ENCODE results near the gene ZNF76. TPM values are rescaled to one million over a fixed set of nuclear protein-coding genes. Genes with fewer than 3 reads are reported as not detected.
"Not testable (repeated sequence)": the region's sequence is repeated elsewhere in the genome, so short reads cannot be mapped to it uniquely, and the experiment has no call there.

The ZNF76 gene
- polyA plus RNA-seq, 1 donor from 2014 or later = 26.3 TPM

GRCh38 chr6:35302604-35303241 is 43.2 kb downstream of the ZNF76 start:
- Histone ChIP-seq H4K20me1 (ENCODE audit: insufficient read depth) (no peaks in the 10 kb centered on the region), H3K9me2 (ENCODE audit: insufficient read depth, low read length) (no peaks in the 10 kb centered on the region), H3F3A (ENCODE audit: insufficient read depth, low read length, poor library complexity, severe bottlenecking) (no peaks in the 10 kb centered on the region), H3K4me3 (ENCODE audit: low read length) (no peak overlapping the region), H3K27ac (ENCODE audit: low read length) (no peak overlapping the region), H3K9me3 (ENCODE audit: low read length) (no peaks in the 10 kb centered on the region), H2AFZ (ENCODE audit: low read depth, low read length) (no peak overlapping the region), H3K27me3 (ENCODE audit: insufficient read depth, low read depth, low read length) (no peaks in the 10 kb centered on the region), H3K79me2 (replicated peaks; ENCODE audit: insufficient read depth, low read length) (no peaks in the 10 kb centered on the region), H3K36me3 (ENCODE audit: insufficient read depth, low read length) (no peaks in the 10 kb centered on the region), H3K4me2 (ENCODE audit: low read length) (no peak overlapping the region), H3K9ac (ENCODE audit: low read length) (no peak overlapping the region)
- TF ChIP-seq MXI1 (conservative IDR thresholded peaks at IDR 0.05; ENCODE audit: poor library complexity, severe bottlenecking) (no peak), SMC3 (conservative IDR thresholded peaks at IDR 0.05; ENCODE audit: poor library complexity) (no peak), EZH2 (IDR thresholded peaks at IDR 0.05; ENCODE audit: borderline replicate concordance, insufficient read depth, low read length, poor library complexity, severe bottlenecking) (no peak), EP300 (conservative IDR thresholded peaks at IDR 0.05; ENCODE audit: poor library complexity, severe bottlenecking) (no peak), TAF1 (IDR thresholded peaks at IDR 0.05; ENCODE audit: low read depth) (no peak)

- H3K4me3 ChIP-seq (ENCODE audit: low read length) = no peak overlapping the region
- H3K79me2 ChIP-seq (replicated peaks; ENCODE audit: insufficient read depth, low read length) = no peaks in the 10 kb centered on the region
- H3F3A ChIP-seq (ENCODE audit: insufficient read depth, low read length, poor library complexity, severe bottlenecking) = no peaks in the 10 kb centered on the region
- no peaks in the 10 kb centered on the region for H3K9me2 ChIP-seq (ENCODE audit: insufficient read depth, low read length)
- H3K27me3 ChIP-seq (ENCODE audit: insufficient read depth, low read depth, low read length) = no peaks in the 10 kb centered on the region
- no peaks in the 10 kb centered on the region for H3K36me3 ChIP-seq (ENCODE audit: insufficient read depth, low read length)
- H4K20me1 ChIP-seq (ENCODE audit: insufficient read depth) = no peaks in the 10 kb centered on the region
- no peak overlapping the region for H3K9ac ChIP-seq (ENCODE audit: low read length)
- no peak overlapping the region for H2AFZ ChIP-seq (ENCODE audit: low read depth, low read length)
- H3K9me3 ChIP-seq (ENCODE audit: low read length) = no peaks in the 10 kb centered on the region
- H3K27ac ChIP-seq (ENCODE audit: low read length) = no peak overlapping the region
- TF ChIP-seq, protein P1, sequence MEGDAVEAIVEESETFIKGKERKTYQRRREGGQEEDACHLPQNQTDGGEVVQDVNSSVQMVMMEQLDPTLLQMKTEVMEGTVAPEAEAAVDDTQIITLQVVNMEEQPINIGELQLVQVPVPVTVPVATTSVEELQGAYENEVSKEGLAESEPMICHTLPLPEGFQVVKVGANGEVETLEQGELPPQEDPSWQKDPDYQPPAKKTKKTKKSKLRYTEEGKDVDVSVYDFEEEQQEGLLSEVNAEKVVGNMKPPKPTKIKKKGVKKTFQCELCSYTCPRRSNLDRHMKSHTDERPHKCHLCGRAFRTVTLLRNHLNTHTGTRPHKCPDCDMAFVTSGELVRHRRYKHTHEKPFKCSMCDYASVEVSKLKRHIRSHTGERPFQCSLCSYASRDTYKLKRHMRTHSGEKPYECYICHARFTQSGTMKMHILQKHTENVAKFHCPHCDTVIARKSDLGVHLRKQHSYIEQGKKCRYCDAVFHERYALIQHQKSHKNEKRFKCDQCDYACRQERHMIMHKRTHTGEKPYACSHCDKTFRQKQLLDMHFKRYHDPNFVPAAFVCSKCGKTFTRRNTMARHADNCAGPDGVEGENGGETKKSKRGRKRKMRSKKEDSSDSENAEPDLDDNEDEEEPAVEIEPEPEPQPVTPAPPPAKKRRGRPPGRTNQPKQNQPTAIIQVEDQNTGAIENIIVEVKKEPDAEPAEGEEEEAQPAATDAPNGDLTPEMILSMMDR (IDR thresholded peaks at IDR 0.05; ENCODE audit: poor library complexity, severe bottlenecking) = no peak
- no peak for TF ChIP-seq RAD21 (conservative IDR thresholded peaks at IDR 0.05)
- no peak for TF ChIP-seq TAF1 (IDR thresholded peaks at IDR 0.05; ENCODE audit: low read depth)
- TF ChIP-seq POLR2AphosphoS5 (IDR thresholded peaks at IDR 0.05) = no peak
- no peak overlapping the region for H3K4me2 ChIP-seq (ENCODE audit: low read length)
Measured at GRCh38 chr6:35304299-35304698, 44.8 kb downstream of the ZNF76 start.

DNA sequence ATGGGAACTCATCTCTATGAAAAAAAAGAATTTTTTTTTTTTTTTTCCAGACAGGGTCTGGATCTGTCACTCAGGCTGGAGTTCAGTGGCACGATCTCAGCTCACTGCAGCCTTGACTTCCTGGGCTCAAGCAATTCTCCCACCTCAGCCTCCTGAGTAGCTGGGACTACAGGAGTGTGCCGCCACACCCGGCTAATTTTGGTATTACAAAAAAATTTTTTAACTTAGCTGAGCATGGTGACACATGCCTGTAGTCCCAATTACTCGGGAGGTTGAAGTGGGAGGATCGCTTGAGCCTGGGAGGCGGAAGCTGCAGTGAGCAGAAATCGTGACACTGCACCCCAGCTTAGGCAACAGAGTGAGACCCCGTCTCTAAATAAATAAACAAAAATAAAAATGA is 45.6 kb downstream of the ZNF76 start:
- TF ChIP-seq RAD21 (conservative IDR thresholded peaks at IDR 0.05) = no peak
- no peak for TF ChIP-seq SMC3 (conservative IDR thresholded peaks at IDR 0.05; ENCODE audit: poor library complexity)
- TF ChIP-seq TAF1 (IDR thresholded peaks at IDR 0.05; ENCODE audit: low read depth) = no peak
- TF ChIP-seq, protein P1 (IDR thresholded peaks at IDR 0.05; ENCODE audit: poor library complexity, severe bottlenecking) = no peak
- no peak for TF ChIP-seq REST (IDR thresholded peaks at IDR 0.05; ENCODE audit: borderline replicate concordance)
- TF ChIP-seq MXI1 (conservative IDR thresholded peaks at IDR 0.05; ENCODE audit: poor library complexity, severe bottlenecking) = no peak
- no peak for TF ChIP-seq EZH2 (IDR thresholded peaks at IDR 0.05; ENCODE audit: borderline replicate concordance, insufficient read depth, low read length, poor library complexity, severe bottlenecking)
- TF ChIP-seq EP300 (conservative IDR thresholded peaks at IDR 0.05; ENCODE audit: poor library complexity, severe bottlenecking) = no peak
- no peak for TF ChIP-seq POLR2AphosphoS5 (IDR thresholded peaks at IDR 0.05)
- Histone ChIP-seq H3K9ac (ENCODE audit: low read length) (no peak overlapping the region), H4K20me1 (ENCODE audit: insufficient read depth) (no peaks in the 10 kb centered on the region)

GRCh38 chr6:35307138-35307537 is 47.6 kb downstream of the ZNF76 start:
- not testable (repeated sequence) for H3K27me3 ChIP-seq (ENCODE audit: insufficient read depth, low read depth, low read length); H3K4me3 ChIP-seq (ENCODE audit: low read length); H3K9ac ChIP-seq (ENCODE audit: low read length); H3K9me3 ChIP-seq (ENCODE audit: low read length); H2AFZ ChIP-seq (ENCODE audit: low read depth, low read length); H3K9me2 ChIP-seq (ENCODE audit: insufficient read depth, low read length); H3F3A ChIP-seq (ENCODE audit: insufficient read depth, low read length, poor library complexity, severe bottlenecking); H3K79me2 ChIP-seq (replicated peaks; ENCODE audit: insufficient read depth, low read length); H3K4me2 ChIP-seq (ENCODE audit: low read length); H3K27ac ChIP-seq (ENCODE audit: low read length); H4K20me1 ChIP-seq (ENCODE audit: insufficient read depth); H3K36me3 ChIP-seq (ENCODE audit: insufficient read depth, low read length)

More for the DNA sequence above, 45.6 kb downstream of the ZNF76 start:
- no peak overlapping the region for H3K27ac ChIP-seq (ENCODE audit: low read length)
- no peak overlapping the region for H3K4me3 ChIP-seq (ENCODE audit: low read length)
- H3K9me3 ChIP-seq (ENCODE audit: low read length) = no peaks in the 10 kb centered on the region
- no peaks in the 10 kb centered on the region for H3F3A ChIP-seq (ENCODE audit: insufficient read depth, low read length, poor library complexity, severe bottlenecking)
- H3K27me3 ChIP-seq (ENCODE audit: insufficient read depth, low read depth, low read length) = no peaks in the 10 kb centered on the region
- H3K4me2 ChIP-seq (ENCODE audit: low read length) = no peak overlapping the region
- H3K36me3 ChIP-seq (ENCODE audit: insufficient read depth, low read length) = no peaks in the 10 kb centered on the region
- H3K9me2 ChIP-seq (ENCODE audit: insufficient read depth, low read length) = no peaks in the 10 kb centered on the region
- no peaks in the 10 kb centered on the region for H3K79me2 ChIP-seq (replicated peaks; ENCODE audit: insufficient read depth, low read length)
- no peak overlapping the region for H2AFZ ChIP-seq (ENCODE audit: low read depth, low read length)
